Cardiac muscle cell (in vitro differentiated cells and primary cell): ENCODE data around the gene PET100. TPM values are rescaled to one million over a fixed set of nuclear protein-coding genes. Genes with fewer than 3 reads are reported as not detected.
A peak's percentile ranks its signal among the peaks of the same experiment; 100 is the strongest.

Experiments used
- DNase-seq, 2 donors: peaks; one replicate each; pipeline versions ENCODE4 v3.0.0 to v3.0.0-alpha.2; 2010 to 2017; ENCODE audit warnings: low read depth in 1 of 2, low spot score in 1 of 2
- H3K27ac ChIP-seq: fragments of 200-600 bp; sonication (generic); 2 replicates; pipeline ENCODE4 v1.5.1; 2016
- H3K27me3 ChIP-seq: fragments of 200-600 bp; sonication (generic); 2 replicates; pipeline ENCODE4 v1.6.0; 2016; ENCODE audit warnings: control low read depth
- H3K36me3 ChIP-seq: fragments of 200-600 bp; sonication (generic); 2 replicates; pipeline ENCODE4 v1.5.1; 2016; ENCODE audit warnings: control low read depth
- H3K4me1 ChIP-seq: fragments of 200-600 bp; sonication (generic); 2 replicates; pipeline ENCODE4 v1.8.1; 2017; ENCODE audit warnings: low read depth, mild to moderate bottlenecking, mixed run types
- H3K4me3 ChIP-seq: fragments of 200-600 bp; sonication (generic); 2 replicates; pipeline ENCODE4 v1.5.1; 2016; ENCODE audit warnings: mild to moderate bottlenecking
- H3K9me3 ChIP-seq: fragments of 200-600 bp; sonication (generic); 2 replicates; pipeline ENCODE4 v1.5.1; 2017; ENCODE audit warnings: low read depth, mild to moderate bottlenecking, control low read depth
- CTCF ChIP-seq: IDR thresholded peaks from 2 replicates; pipeline ENCODE4 v1.5.1; 2012; ENCODE audit warnings: low read depth, mild to moderate bottlenecking, low read length
- polyA plus RNA-seq: library from polyadenylated mRNA; unstranded; fragments of >200 nt; fragmentation: Nextera tagmentation; extraction: Ambion mirVana; gene quantifications from 2 replicates; pipeline ENCODE4 v1.2.1, GENCODE V29; 2016
- total RNA-seq: library from RNA; depleted of rRNA; stranded (reverse); fragments of >200 nt; gene quantifications from 2 replicates; pipeline ENCODE4 v1.2.3, GENCODE V29; 2016

Gene PET100
- total and polyA plus RNA-seq, 2 experiments from 2014 or later = 25.0 to 404 TPM

- Histone ChIP-seq H3K27ac (no peak overlapping the region), H3K4me3 (no peak overlapping the region), H3K27me3 (peaks cover 7% of the 10 kb centered on the region), H3K9me3 (no peaks in the 10 kb centered on the region), H3K4me1 (no peaks in the 10 kb centered on the region), H3K36me3 (no peaks in the 10 kb centered on the region)
- no peak for TF ChIP-seq CTCF
- DNase-seq = no peak
Observed at GRCh38 chr19:7663706-7664105, 34.1 kb downstream of the PET100 start.

DNA sequence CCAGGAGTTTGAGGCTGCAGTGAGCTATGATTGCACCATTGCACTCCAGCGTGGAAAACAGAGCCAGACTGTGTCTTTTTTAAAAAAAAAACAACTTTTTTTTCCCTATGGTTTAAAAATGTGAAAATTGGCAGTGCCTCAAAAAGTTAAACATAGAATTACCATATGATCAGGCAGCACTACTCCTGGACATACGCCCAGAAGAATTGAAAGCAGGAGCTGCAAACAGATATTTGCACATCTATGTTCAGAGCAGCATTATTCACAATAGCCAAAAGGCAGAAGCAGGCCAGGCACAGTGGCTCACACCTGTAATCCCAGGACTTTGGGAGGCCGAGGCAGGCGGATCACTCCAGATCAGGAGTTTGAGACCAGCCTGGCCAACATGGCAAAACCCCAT lies 35.5 kb downstream of the PET100 start:
- H3K36me3 ChIP-seq = no peaks in the 10 kb centered on the region
- peak in 1 of 2 donors; percentile 88 for DNase-seq
- H3K9me3 ChIP-seq = no peaks in the 10 kb centered on the region
- H3K27me3 ChIP-seq = peaks cover 21% of the 10 kb centered on the region
- TF ChIP-seq CTCF = no peak
- no peak overlapping the region for H3K4me3 ChIP-seq
- H3K27ac ChIP-seq = no peak overlapping the region
- H3K4me1 ChIP-seq = no peaks in the 10 kb centered on the region

DNA sequence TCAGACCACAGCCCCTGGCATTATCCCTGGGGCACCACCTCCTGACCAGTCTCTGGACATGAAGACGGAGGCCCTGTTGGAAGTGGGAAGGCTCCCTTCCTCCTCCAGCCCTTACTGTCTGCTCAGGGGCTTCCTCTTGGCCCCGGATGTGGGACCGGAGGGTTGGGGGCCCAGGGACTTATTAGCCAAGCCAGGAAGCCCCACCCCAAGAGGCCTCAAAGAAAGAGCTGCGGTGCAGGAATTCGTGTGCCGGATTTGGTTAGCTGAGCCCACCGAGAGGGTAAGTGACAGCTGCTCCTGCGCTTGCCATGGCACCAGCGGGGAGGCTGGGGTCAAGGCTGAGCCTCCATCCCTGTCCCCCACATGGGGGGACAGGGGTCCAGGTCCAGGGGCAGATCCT lies 39.2 kb downstream of the PET100 start, which contains the start of gene RETN:
TSS of gene RETN (plus strand) at position 208 of the 400 bp plus-strand sequence. CDS start 278 bp downstream, outside the sequence.
- Histone ChIP-seq H3K4me1 (no peaks in the 10 kb centered on the region), H3K9me3 (no peaks in the 10 kb centered on the region), H3K27me3 (peaks cover 51% of the 10 kb centered on the region), H3K4me3 (peak within 1 kb of the TSS; percentile 29), H3K36me3 (no peaks in the 10 kb centered on the region), H3K27ac (no peak within 1 kb of the TSS)
- no peak for TF ChIP-seq CTCF
- DNase-seq = no peak

DNA sequence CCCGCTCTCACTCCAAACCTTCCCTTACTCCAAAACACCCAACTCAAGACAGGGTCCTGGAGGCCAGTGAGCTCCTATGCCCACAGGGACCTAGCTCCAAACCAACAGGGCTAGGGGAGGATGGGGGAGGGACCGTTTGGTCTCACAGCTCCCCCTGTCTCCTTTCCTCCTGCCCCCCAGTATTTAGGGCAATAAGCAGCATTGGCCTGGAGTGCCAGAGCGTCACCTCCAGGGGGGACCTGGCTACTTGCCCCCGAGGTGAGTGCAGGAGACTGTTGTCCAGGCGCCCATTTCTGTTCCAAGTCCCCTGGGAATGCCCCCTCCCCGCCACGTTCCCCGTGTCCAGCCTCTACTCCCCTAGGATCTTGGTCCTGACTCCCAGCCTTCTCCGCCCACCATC lies 40.0 kb downstream of the PET100 start:
- DNase-seq = no peak
- Histone ChIP-seq H3K27ac (no peak overlapping the region), H3K4me3 (peak overlapping the region; percentile 29), H3K27me3 (peaks cover 51% of the 10 kb centered on the region), H3K4me1 (no peaks in the 10 kb centered on the region), H3K36me3 (no peaks in the 10 kb centered on the region), H3K9me3 (no peaks in the 10 kb centered on the region)
- TF ChIP-seq CTCF = no peak

GRCh38 chr19:7670150-7670783 lies 40.7 kb downstream of the PET100 start:
- H3K36me3 ChIP-seq = no peaks in the 10 kb centered on the region
- DNase-seq = peak; percentile 3 to 42
- no peaks in the 10 kb centered on the region for H3K4me1 ChIP-seq
- no peak for TF ChIP-seq CTCF
- H3K27ac ChIP-seq = no peak overlapping the region
- peak overlapping the region; percentile 29 for H3K4me3 ChIP-seq
- H3K9me3 ChIP-seq = no peaks in the 10 kb centered on the region
- H3K27me3 ChIP-seq = peaks cover 51% of the 10 kb centered on the region
